DOHH2 (cell line): ENCODE results near the gene TRHDE.
A peak's percentile ranks its signal among the peaks of the same experiment; 100 is the strongest.

Source experiments
- H3F3A ChIP-seq: fragments of 200-600 bp; sonication (generic), shearing (Covaris generic); 2 replicates; pipeline ENCODE4 v1.6.0; 2016; ENCODE audit warnings: antibody characterized with exemption, mild to moderate bottlenecking; ENCODE audit not compliant: control insufficient read depth, insufficient read depth
- H3K27ac ChIP-seq: fragments of 200-600 bp; sonication (generic); 2 replicates; pipeline ENCODE4 v1.5.1; 2014; ENCODE audit warnings: low read depth, mild to moderate bottlenecking, low read length, moderate library complexity
- H3K27me3 ChIP-seq: fragments of 200-600 bp; sonication (generic); 2 replicates; pipeline ENCODE4 v1.6.1; 2014; ENCODE audit warnings: mild to moderate bottlenecking, low read length, mixed read lengths; ENCODE audit not compliant: control insufficient read depth
- H3K36me3 ChIP-seq: fragments of 200-600 bp; sonication (generic); 2 replicates; pipeline ENCODE4 v1.6.1; 2014; ENCODE audit warnings: mild to moderate bottlenecking, low read length, moderate library complexity, mixed read lengths; ENCODE audit not compliant: control insufficient read depth
- H3K4me1 ChIP-seq: fragments of 200-600 bp; sonication (generic); 2 replicates; pipeline ENCODE4 v1.6.1; 2014; ENCODE audit warnings: mild to moderate bottlenecking, low read length, mixed read lengths; ENCODE audit not compliant: control insufficient read depth
- H3K4me2 ChIP-seq: fragments of 200-600 bp; sonication (generic); 2 replicates; pipeline ENCODE4 v1.6.0; 2014; ENCODE audit warnings: mild to moderate bottlenecking, low read length, moderate library complexity
- H3K4me3 ChIP-seq: fragments of 200-600 bp; sonication (generic); 2 replicates; pipeline ENCODE4 v1.5.1; 2014; ENCODE audit warnings: mild to moderate bottlenecking, low read length, mixed read lengths
- H3K79me2 ChIP-seq: fragments of 200-600 bp; sonication (generic); 2 replicates; pipeline ENCODE4 v1.6.1; 2014; ENCODE audit warnings: mild to moderate bottlenecking, low read length, mixed read lengths; ENCODE audit not compliant: control insufficient read depth
- H3K9me2 ChIP-seq: fragments of 200-600 bp; sonication (generic); replicated peaks from 2 replicates; pipeline ENCODE4 v1.6.1; 2014; ENCODE audit warnings: mild to moderate bottlenecking, low read length, mixed read lengths; ENCODE audit not compliant: control insufficient read depth
- H3K9me3 ChIP-seq: fragments of 200-600 bp; sonication (generic); 2 replicates; pipeline ENCODE4 v1.6.1; 2014; ENCODE audit warnings: antibody characterized with exemption, low read length, mixed read lengths; ENCODE audit not compliant: control insufficient read depth, insufficient read depth
- H4K20me1 ChIP-seq: fragments of 200-600 bp; sonication (generic); 2 replicates; pipeline ENCODE4 v1.6.0; 2014; ENCODE audit warnings: low read depth, mild to moderate bottlenecking, antibody characterized with exemption, low read length, moderate library complexity; ENCODE audit not compliant: control insufficient read depth, insufficient read depth
- CTCF ChIP-seq: fragments of 200-600 bp; sonication (generic); IDR thresholded peaks from one replicate; pipeline ENCODE4 v1.5.1; 2014; ENCODE audit warnings: antibody characterized with exemption, mild to moderate bottlenecking, low read depth, low read length; ENCODE audit not compliant: poor library complexity, severe bottlenecking
- EZH2phosphoT487 ChIP-seq: fragments of 200-600 bp; sonication (generic); IDR thresholded peaks from 2 replicates; pipeline ENCODE4 v1.6.1; 2017; ENCODE audit warnings: borderline replicate concordance, mild to moderate bottlenecking, antibody characterized with exemption, low read length, moderate library complexity, mixed read lengths

Gene TRHDE

DNA sequence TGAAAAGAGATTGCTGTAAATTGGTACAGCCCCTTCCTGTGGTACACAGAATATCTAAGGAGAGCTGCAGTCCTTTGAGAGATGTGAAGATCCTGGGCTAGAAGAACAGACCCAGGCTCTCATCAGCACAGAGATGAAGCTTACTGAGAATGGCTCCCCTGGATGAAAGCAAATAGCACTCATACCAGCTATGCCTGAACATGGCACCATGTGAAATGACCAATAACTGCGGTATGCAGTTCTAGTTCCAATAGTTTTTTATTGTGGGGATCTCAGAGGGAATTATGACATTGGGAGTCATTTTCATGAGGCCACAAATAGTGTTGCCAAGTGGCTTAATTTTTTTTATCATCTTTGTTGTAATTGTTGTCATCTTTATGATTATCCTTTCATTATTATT lies 15.4 kb upstream of the TRHDE start:
- Histone ChIP-seq H4K20me1 (no peaks in the 10 kb centered on the region), H3K9me3 (no peaks in the 10 kb centered on the region), H3K4me1 (no peaks in the 10 kb centered on the region), H3K27me3 (0 out of 2 replicates have a peak, but pooled peaks cover 3% of the 10 kb centered on the region), H3K4me3 (no peak overlapping the region), H3K4me2 (no peak overlapping the region), H3F3A (no peaks in the 10 kb centered on the region), H3K36me3 (no peaks in the 10 kb centered on the region), H3K79me2 (no peaks in the 10 kb centered on the region), H3K27ac (no peak overlapping the region), H3K9me2 (no peaks in the 10 kb centered on the region)
- TF ChIP-seq CTCF (no peak), EZH2phosphoT487 (no peak)

GRCh38 chr12:72261885-72262284 lies 10.3 kb upstream of the TRHDE start:
- no peak overlapping the region for H3K4me2 ChIP-seq
- no peaks in the 10 kb centered on the region for H3K4me1 ChIP-seq
- H3K27ac ChIP-seq, result no peak overlapping the region
- 0 out of 2 replicates have a peak, but pooled peaks cover 5% of the 10 kb centered on the region for H3K27me3 ChIP-seq
- no peaks in the 10 kb centered on the region for H3K9me2 ChIP-seq
- H3K4me3 ChIP-seq, result no peak overlapping the region
- H3F3A ChIP-seq, result no peaks in the 10 kb centered on the region
- no peaks in the 10 kb centered on the region for H3K79me2 ChIP-seq
- TF ChIP-seq EZH2phosphoT487 (no peak), CTCF (no peak)
- no peaks in the 10 kb centered on the region for H3K36me3 ChIP-seq
- H3K9me3 ChIP-seq, result no peaks in the 10 kb centered on the region
- H4K20me1 ChIP-seq, result no peaks in the 10 kb centered on the region

- no peaks in the 10 kb centered on the region for H3K9me3 ChIP-seq
- H3K79me2 ChIP-seq, result no peaks in the 10 kb centered on the region
- TF ChIP-seq CTCF (peak; percentile 52), EZH2phosphoT487 (no peak)
- H3K27ac ChIP-seq, result no peak overlapping the region
- H3K9me2 ChIP-seq, result no peaks in the 10 kb centered on the region
- H3K4me2 ChIP-seq, result no peak overlapping the region
- H4K20me1 ChIP-seq, result no peaks in the 10 kb centered on the region
- H3K4me1 ChIP-seq, result no peaks in the 10 kb centered on the region
- no peaks in the 10 kb centered on the region for H3F3A ChIP-seq
- no peaks in the 10 kb centered on the region for H3K36me3 ChIP-seq
- 0 out of 2 replicates have a peak, but pooled peaks cover 5% of the 10 kb centered on the region for H3K27me3 ChIP-seq
- H3K4me3 ChIP-seq, result no peak overlapping the region
Observed at GRCh38 chr12:72264548-72265175, 7.5 kb upstream of the TRHDE start.
